K562 (cell line): ENCODE data around the gene DAPK3. TPM values are rescaled to one million over a fixed set of nuclear protein-coding genes. Genes with fewer than 3 reads are reported as not detected.

Experiments used
- CCNT2 ChIP-seq: IDR thresholded peaks from 2 replicates; pipeline ENCODE4 v1.6.1; 2011; ENCODE audit warnings: borderline replicate concordance, low read depth, mild to moderate bottlenecking, moderate library complexity, mixed read lengths, low read length; ENCODE audit not compliant: insufficient read length; ENCODE audit errors: extremely low read depth
- FIP1L1 ChIP-seq: fragments of 200-400 bp; formaldehyde crosslinking; IDR thresholded peaks from 2 replicates; pipeline ENCODE4 v1.6.1; 2018; ENCODE audit warnings: mild to moderate bottlenecking, low read depth, low read length; ENCODE audit not compliant: poor library complexity, severe bottlenecking
- FOXJ3 ChIP-seq: sonication (generic); formaldehyde crosslinking; IDR thresholded peaks from 2 replicates; pipeline ENCODE4 v1.4.0; 2020; ENCODE audit warnings: mild to moderate bottlenecking, missing genetic modification reagents
- KAT7 ChIP-seq: sonication (generic); formaldehyde crosslinking; IDR thresholded peaks from 2 replicates; pipeline ENCODE4 v1.8.0; 2022; ENCODE audit warnings: missing genetic modification reagents, mild to moderate bottlenecking, borderline replicate concordance
- NBN ChIP-seq: fragments of 450-650 bp; IDR thresholded peaks from 2 replicates; pipeline ENCODE4 v1.6.1; 2016; ENCODE audit warnings: low read depth, mild to moderate bottlenecking
- POLR2A ChIP-seq: fragments of 450-650 bp; conservative IDR thresholded peaks from 2 replicates; pipeline ENCODE4 v1.6.1; 2016
- POLR2AphosphoS2 ChIP-seq: IDR thresholded peaks from 2 replicates; pipeline ENCODE4 v1.6.1; 2012; ENCODE audit warnings: low read length, improper control_type of control experiment
- POLR2G ChIP-seq: fragments of 200-400 bp; formaldehyde crosslinking; IDR thresholded peaks from 2 replicates; pipeline ENCODE4 v1.6.1; 2017; ENCODE audit warnings: low read depth, mild to moderate bottlenecking, antibody characterized with exemption, low read length, moderate library complexity
- PRPF4 ChIP-seq: fragments of 200-400 bp; formaldehyde crosslinking; IDR thresholded peaks from one replicate; pipeline ENCODE4 v1.6.1; 2017; ENCODE audit warnings: low read length, low read depth, mild to moderate bottlenecking; ENCODE audit not compliant: insufficient read depth, poor library complexity, severe bottlenecking
- RBM15 ChIP-seq: fragments of 200-400 bp; formaldehyde crosslinking; IDR thresholded peaks from 2 replicates; pipeline ENCODE4 v1.6.1; 2018; ENCODE audit warnings: mild to moderate bottlenecking, low read length, moderate library complexity; ENCODE audit not compliant: insufficient read depth
- RFX1 ChIP-seq: fragments of 450-650 bp; IDR thresholded peaks from 2 replicates; pipeline ENCODE4 v1.6.1; 2016; ENCODE audit warnings: mild to moderate bottlenecking, moderate library complexity
- SAFB ChIP-seq: fragments of 200-400 bp; formaldehyde crosslinking; IDR thresholded peaks from 2 replicates; pipeline ENCODE4 v1.6.1; 2017; ENCODE audit warnings: low read depth, low read length, borderline replicate concordance
- SIN3A ChIP-seq, 2 experiments: fragments of 150-350 bp in 1 of 2; IDR thresholded peaks; 2 replicates each; pipeline ENCODE4 v1.6.1; 2011 to 2016; ENCODE audit warnings: borderline replicate concordance in 2 of 2, low read depth in 2 of 2, low read length in 2 of 2, mild to moderate bottlenecking in 2 of 2, moderate library complexity in 2 of 2; ENCODE audit not compliant: control insufficient read depth in 1 of 2
- SNIP1 ChIP-seq: fragments of 450-650 bp; IDR thresholded peaks from 2 replicates; pipeline ENCODE4 v1.7.1; 2017; ENCODE audit warnings: low read depth, mild to moderate bottlenecking
- SPI1 ChIP-seq: IDR thresholded peaks from 2 replicates; pipeline ENCODE4 v1.6.1; 2011; ENCODE audit warnings: low read depth, low read length, control low read depth, borderline replicate concordance
- SRSF1 ChIP-seq: fragments of 200-400 bp; formaldehyde crosslinking; IDR thresholded peaks from 2 replicates; pipeline ENCODE4 v1.6.1; 2017; ENCODE audit warnings: mild to moderate bottlenecking, low read depth, low read length, moderate library complexity
- SUPT5H ChIP-seq: fragments of 450-650 bp; IDR thresholded peaks from 2 replicates; pipeline ENCODE4 v1.6.1; 2016
- ZC3H4 ChIP-seq: sonication (generic); formaldehyde crosslinking; IDR thresholded peaks from 2 replicates; pipeline ENCODE4 v1.9.0; 2021; ENCODE audit warnings: missing genetic modification reagents, borderline replicate concordance
- ZFX ChIP-seq: sonication (generic); formaldehyde crosslinking; IDR thresholded peaks from 2 replicates; pipeline ENCODE4 v1.8.0; 2022; ENCODE audit warnings: mild to moderate bottlenecking, missing genetic modification reagents, moderate library complexity
- ZNF431 ChIP-seq: sonication (generic); formaldehyde crosslinking; IDR thresholded peaks from 2 replicates; pipeline ENCODE4 v1.8.0; 2022; ENCODE audit warnings: mild to moderate bottlenecking, missing genetic modification reagents
- polyA plus RNA-seq, 8 experiments: library from polyadenylated mRNA; depleted of rRNA in 4 of 8; stranded (reverse) in 5 of 8; unstranded in 3 of 8; fragments of >200 nt; fragmentation: Nextera tagmentation in 2 of 8; fragmentation: Illumina TruSeq in 1 of 8; extraction: Ambion mirVana in 2 of 8; extraction: Trizol in 1 of 8; gene quantifications; 2 replicates each; pipeline versions ENCODE4 v1.2.1 to v1.2.3, GENCODE V29; 2011 to 2014; ENCODE audit warnings: inconsistent platforms in 1 of 8, missing spikeins in 1 of 8
- total RNA-seq, 7 experiments: library from RNA; depleted of rRNA in 6 of 7; stranded (reverse); fragments of >200 nt in 6 of 7; fragmentation: Illumina TruSeq in 2 of 7; extraction: Trizol in 2 of 7; gene quantifications; 2 replicates each; pipeline versions ENCODE4 v1.2.1 to v1.2.3, GENCODE V29; 2011 to 2021; ENCODE audit warnings: low replicate concordance in 1 of 7
- TF ChIP-seq, protein P1 (sequence below): fragments of 450-650 bp; formaldehyde crosslinking; IDR thresholded peaks from 2 replicates; pipeline ENCODE4 v1.4.0; 2020; ENCODE audit warnings: mild to moderate bottlenecking, moderate library complexity
- TF ChIP-seq, protein P2 (sequence below), 2 experiments: fragments of 450-650 bp; IDR thresholded peaks; 2 replicates each; pipeline ENCODE4 v1.6.1; 2016
- TF ChIP-seq, protein P3 (sequence below): sonication (generic); formaldehyde crosslinking; IDR thresholded peaks from 2 replicates; pipeline ENCODE4 v1.8.1; 2023; ENCODE audit warnings: mild to moderate bottlenecking, missing genetic modification reagents

Gene DAPK3
- total and polyA plus RNA-seq, 9 of the 15 experiments (the other 6 are each of a cell fraction or from before 2014, with no cell fraction given) = 0.14 to 63.4 (median 25.0) TPM

DNA sequence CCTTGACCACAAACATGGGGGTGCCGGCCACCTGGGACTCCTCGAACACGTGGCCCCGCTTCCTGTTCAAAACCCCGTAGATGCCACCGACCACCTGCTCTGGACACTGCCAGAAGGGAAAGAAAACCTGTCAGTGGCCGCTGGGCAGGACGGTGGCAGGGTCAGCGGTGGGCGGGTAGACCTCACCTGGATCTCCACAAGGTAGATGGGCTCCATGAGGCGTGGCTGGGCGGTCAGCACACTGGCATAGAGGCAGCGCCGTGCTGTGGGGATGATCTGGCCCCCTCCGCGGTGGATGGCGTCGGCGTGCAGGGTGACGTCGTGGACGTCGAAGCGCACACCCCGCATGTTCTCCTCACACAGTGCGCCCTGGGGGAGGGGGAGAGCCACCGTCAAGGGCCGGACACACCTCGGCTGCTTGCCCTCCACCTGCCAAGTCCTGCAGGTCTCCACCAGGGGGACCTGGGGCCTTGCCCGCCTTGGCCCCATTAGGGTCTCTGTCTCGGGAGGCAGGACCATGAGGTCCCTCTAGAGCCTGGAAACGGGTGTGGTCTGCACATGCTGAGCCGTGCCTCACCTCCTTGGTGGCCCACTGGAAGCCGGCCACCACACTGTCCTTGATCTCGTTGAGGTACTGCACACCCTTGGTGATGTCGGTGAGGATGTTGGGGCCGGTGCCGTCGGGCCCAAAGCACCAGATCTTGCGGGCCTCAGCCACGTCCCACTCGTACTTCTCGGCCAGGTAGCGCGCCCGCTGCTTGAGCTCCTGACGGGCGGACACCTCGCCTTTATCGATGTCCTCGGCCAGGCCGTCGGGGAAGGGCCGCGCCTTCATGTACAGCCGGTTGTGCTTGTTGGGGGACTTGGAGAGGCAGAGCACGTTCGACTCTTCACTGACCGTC, 6.6 kb upstream of the DAPK3 start (continued):
- TF ChIP-seq, protein P1, sequence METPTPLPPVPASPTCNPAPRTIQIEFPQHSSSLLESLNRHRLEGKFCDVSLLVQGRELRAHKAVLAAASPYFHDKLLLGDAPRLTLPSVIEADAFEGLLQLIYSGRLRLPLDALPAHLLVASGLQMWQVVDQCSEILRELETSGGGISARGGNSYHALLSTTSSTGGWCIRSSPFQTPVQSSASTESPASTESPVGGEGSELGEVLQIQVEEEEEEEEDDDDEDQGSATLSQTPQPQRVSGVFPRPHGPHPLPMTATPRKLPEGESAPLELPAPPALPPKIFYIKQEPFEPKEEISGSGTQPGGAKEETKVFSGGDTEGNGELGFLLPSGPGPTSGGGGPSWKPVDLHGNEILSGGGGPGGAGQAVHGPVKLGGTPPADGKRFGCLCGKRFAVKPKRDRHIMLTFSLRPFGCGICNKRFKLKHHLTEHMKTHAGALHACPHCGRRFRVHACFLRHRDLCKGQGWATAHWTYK (CRISPR knock-in tag) = no peak
- TF ChIP-seq SNIP1 (no peak), KAT7 (peak; percentile 10; the same call in 1 of the 2 replicates), ZC3H4 (CRISPR knock-in tag) (0 out of 2 replicates have a peak, but pooled peaks have one; percentile 27), SAFB (peak; percentile 5; the same call in 1 of the 2 replicates), SRSF1 (0 out of 2 replicates have a peak, but pooled peaks have one; percentile 57), RFX1 (no peak), NBN (no peak), POLR2A (peak; percentile 36), POLR2AphosphoS2 (peak; percentile 47; the same call in 1 of the 2 replicates), ZFX (0 out of 2 replicates have a peak, but pooled peaks have one; percentile 34), FOXJ3 (CRISPR knock-in tag) (no peak), POLR2G (peak; percentile 70), ZNF431 (CRISPR knock-in tag) (0 out of 2 replicates have a peak, but pooled peaks have one; percentile 37), FIP1L1 (peak; percentile 2), SPI1 (no peak), RBM15 (0 out of 2 replicates have a peak, but pooled peaks have one; percentile 32), SIN3A (IDR thresholded peaks at IDR 0.05; ENCODE audit: borderline replicate concordance in 2 of 2, control insufficient read depth in 1 of 2, low read depth in 2 of 2, low read length in 2 of 2) (peak in 1 of 2 experiments; percentile 45; a peak in 1 of 4 replicates), SUPT5H (peak; percentile 49), CCNT2 (peak; percentile 48), PRPF4 (peak; percentile 87)
- TF ChIP-seq, protein P2, sequence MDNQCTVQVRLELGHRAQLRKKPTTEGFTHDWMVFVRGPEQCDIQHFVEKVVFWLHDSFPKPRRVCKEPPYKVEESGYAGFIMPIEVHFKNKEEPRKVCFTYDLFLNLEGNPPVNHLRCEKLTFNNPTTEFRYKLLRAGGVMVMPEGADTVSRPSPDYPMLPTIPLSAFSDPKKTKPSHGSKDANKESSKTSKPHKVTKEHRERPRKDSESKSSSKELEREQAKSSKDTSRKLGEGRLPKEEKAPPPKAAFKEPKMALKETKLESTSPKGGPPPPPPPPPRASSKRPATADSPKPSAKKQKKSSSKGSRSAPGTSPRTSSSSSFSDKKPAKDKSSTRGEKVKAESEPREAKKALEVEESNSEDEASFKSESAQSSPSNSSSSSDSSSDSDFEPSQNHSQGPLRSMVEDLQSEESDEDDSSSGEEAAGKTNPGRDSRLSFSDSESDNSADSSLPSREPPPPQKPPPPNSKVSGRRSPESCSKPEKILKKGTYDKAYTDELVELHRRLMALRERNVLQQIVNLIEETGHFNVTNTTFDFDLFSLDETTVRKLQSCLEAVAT (IDR thresholded peaks at IDR 0.05) = peak in 1 of 2 experiments; percentile 37; a peak in 1 of 4 replicates
- TF ChIP-seq, protein P3, sequence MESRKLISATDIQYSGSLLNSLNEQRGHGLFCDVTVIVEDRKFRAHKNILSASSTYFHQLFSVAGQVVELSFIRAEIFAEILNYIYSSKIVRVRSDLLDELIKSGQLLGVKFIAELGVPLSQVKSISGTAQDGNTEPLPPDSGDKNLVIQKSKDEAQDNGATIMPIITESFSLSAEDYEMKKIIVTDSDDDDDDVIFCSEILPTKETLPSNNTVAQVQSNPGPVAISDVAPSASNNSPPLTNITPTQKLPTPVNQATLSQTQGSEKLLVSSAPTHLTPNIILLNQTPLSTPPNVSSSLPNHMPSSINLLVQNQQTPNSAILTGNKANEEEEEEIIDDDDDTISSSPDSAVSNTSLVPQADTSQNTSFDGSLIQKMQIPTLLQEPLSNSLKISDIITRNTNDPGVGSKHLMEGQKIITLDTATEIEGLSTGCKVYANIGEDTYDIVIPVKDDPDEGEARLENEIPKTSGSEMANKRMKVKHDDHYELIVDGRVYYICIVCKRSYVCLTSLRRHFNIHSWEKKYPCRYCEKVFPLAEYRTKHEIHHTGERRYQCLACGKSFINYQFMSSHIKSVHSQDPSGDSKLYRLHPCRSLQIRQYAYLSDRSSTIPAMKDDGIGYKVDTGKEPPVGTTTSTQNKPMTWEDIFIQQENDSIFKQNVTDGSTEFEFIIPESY (CRISPR knock-in tag) = peak; percentile 82
